ENCODE data around the gene FFAR1. TPM values are rescaled to one million over a fixed set of nuclear protein-coding genes. Genes with fewer than 3 reads are reported as not detected.
"Not testable (repeated sequence)": the region's sequence is repeated elsewhere in the genome, so short reads cannot be mapped to it uniquely, and the experiment has no call there.

The FFAR1 gene
- total RNA-seq, 4 donors from 2014 or later, result 0.32 TPM; not detected in 3

DNA sequence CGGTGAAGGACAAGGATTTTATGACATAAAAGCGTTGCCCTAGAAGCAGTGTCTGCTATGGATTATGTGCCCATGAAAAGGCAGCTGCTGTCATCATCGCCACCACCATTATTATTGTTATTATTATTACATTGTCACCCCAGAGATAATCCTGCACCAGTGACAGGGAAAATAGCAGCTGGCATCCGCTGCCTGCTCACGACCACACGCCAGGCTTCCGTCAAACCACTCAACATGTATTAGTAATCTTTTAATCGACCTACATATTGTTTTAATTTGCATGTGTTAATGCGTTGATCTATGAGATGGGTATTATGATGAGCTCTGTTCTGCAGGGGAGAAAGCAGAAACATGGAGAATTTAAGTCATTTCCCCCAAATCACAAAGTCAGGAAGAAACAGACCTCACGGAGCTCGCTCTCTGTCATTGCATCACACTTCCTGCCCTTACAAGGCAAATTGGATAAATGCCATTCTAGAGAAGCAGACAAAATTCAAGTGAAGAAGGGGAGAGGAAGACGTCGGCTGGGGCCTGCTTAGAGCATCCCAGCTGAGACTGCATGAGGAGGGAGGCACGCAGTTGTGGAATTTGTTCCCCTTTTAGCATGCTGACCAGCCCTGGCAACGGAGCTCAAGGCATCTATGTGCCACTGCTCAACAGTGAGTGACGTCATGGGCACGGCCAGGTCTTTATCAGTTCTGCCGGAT is 10.3 kb downstream of the FFAR1 start, which contains the start of gene FFAR3:
TSS of gene FFAR3 (plus strand) at position 594 of the 707 bp plus-strand sequence. CDS start 431 bp downstream, outside the sequence.
- intact Hi-C loops (cut with DNase I; ENCODE audit: low total_unique reads) (no loop called here), in situ Hi-C loops (cut with MboI; ENCODE audit: low pct_ligation_motif_present in 1 of 4, low pct_unique_long_range_greater_than_20kb in 1 of 4, low sequenced_read_pairs in 3 of 4) (loop anchor here in 3 of 4 donors (10.0 to 25.0 kb wide), 3 partner anchors 104 to 137 kb away; partner anchors contain the start of gene KRTDAP (in 2 of the 3))
- no peaks in the 10 kb centered on the region for H3K9me3 ChIP-seq
- DNase-seq, result no peak
- WGBS, 2 donors (ENCODE audit: low coverage in 1 of 2), result 55 to 75% methylated on average over 4 to 18 of the region's 18 CpGs
- no peaks in the 10 kb centered on the region for H3K36me3 ChIP-seq
- no peaks in the 10 kb centered on the region for H3K4me1 ChIP-seq
- H3K27ac ChIP-seq, result no peak within 1 kb of the TSS
- H3K27me3 ChIP-seq, result no peaks in the 10 kb centered on the region
- TF ChIP-seq, protein P1, sequence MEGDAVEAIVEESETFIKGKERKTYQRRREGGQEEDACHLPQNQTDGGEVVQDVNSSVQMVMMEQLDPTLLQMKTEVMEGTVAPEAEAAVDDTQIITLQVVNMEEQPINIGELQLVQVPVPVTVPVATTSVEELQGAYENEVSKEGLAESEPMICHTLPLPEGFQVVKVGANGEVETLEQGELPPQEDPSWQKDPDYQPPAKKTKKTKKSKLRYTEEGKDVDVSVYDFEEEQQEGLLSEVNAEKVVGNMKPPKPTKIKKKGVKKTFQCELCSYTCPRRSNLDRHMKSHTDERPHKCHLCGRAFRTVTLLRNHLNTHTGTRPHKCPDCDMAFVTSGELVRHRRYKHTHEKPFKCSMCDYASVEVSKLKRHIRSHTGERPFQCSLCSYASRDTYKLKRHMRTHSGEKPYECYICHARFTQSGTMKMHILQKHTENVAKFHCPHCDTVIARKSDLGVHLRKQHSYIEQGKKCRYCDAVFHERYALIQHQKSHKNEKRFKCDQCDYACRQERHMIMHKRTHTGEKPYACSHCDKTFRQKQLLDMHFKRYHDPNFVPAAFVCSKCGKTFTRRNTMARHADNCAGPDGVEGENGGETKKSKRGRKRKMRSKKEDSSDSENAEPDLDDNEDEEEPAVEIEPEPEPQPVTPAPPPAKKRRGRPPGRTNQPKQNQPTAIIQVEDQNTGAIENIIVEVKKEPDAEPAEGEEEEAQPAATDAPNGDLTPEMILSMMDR (IDR thresholded peaks at IDR 0.05), result no peak
- no peak for TF ChIP-seq POLR2AphosphoS5 (IDR thresholded peaks at IDR 0.05)
- no peak for TF ChIP-seq POLR2A (IDR thresholded peaks at IDR 0.05)
- TF ChIP-seq EP300 (IDR thresholded peaks at IDR 0.05; ENCODE audit: low read depth), result no peak
- no peak within 1 kb of the TSS for H3K4me3 ChIP-seq

DNA sequence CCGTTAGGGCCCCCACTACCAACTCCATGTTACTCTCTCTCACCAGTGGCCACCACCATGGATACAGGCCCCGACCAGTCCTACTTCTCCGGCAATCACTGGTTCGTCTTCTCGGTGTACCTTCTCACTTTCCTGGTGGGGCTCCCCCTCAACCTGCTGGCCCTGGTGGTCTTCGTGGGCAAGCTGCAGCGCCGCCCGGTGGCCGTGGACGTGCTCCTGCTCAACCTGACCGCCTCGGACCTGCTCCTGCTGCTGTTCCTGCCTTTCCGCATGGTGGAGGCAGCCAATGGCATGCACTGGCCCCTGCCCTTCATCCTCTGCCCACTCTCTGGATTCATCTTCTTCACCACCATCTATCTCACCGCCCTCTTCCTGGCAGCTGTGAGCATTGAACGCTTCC is 11.1 kb downstream of the FFAR1 start:
- in situ Hi-C loops (cut with MboI; ENCODE audit: low pct_ligation_motif_present in 1 of 4, low pct_unique_long_range_greater_than_20kb in 1 of 4, low sequenced_read_pairs in 3 of 4), result loop anchor here in 3 of 4 donors (10.0 to 25.0 kb wide), 3 partner anchors 103 to 136 kb away; partner anchors contain the start of gene KRTDAP (in 2 of the 3)
- H3K36me3 ChIP-seq; H3K27ac ChIP-seq; H3K9me3 ChIP-seq; intact Hi-C loops (cut with DNase I; ENCODE audit: low total_unique reads); H3K4me1 ChIP-seq; H3K27me3 ChIP-seq; DNase-seq; H3K4me3 ChIP-seq: not testable (repeated sequence)
- WGBS, 2 donors (ENCODE audit: low coverage in 1 of 2), result 78% methylated on average over 12 of the region's 16 CpGs; no CpG with 5 or more reads in 1 of the 2 donors

DNA sequence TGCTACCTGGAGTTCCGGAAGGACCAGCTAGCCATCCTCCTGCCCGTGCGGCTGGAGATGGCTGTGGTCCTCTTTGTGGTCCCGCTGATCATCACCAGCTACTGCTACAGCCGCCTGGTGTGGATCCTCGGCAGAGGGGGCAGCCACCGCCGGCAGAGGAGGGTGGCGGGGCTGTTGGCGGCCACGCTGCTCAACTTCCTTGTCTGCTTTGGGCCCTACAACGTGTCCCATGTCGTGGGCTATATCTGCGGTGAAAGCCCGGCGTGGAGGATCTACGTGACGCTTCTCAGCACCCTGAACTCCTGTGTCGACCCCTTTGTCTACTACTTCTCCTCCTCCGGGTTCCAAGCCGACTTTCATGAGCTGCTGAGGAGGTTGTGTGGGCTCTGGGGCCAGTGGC is 11.7 kb downstream of the FFAR1 start:
- H3K4me3 ChIP-seq; H3K27me3 ChIP-seq; H3K9me3 ChIP-seq; intact Hi-C loops (cut with DNase I; ENCODE audit: low total_unique reads); H3K27ac ChIP-seq; DNase-seq; H3K4me1 ChIP-seq; H3K36me3 ChIP-seq: not testable (repeated sequence)
- in situ Hi-C loops (cut with MboI; ENCODE audit: low pct_ligation_motif_present in 1 of 4, low pct_unique_long_range_greater_than_20kb in 1 of 4, low sequenced_read_pairs in 3 of 4), result loop anchor here in 3 of 4 donors (10.0 to 25.0 kb wide), 3 partner anchors 103 to 135 kb away; partner anchors contain the start of gene KRTDAP (in 2 of the 3)
- 90% methylated on average over 8 of the region's 21 CpGs; no CpG with 5 or more reads in 1 of the 2 donors for WGBS, 2 donors (ENCODE audit: low coverage in 1 of 2)

DNA sequence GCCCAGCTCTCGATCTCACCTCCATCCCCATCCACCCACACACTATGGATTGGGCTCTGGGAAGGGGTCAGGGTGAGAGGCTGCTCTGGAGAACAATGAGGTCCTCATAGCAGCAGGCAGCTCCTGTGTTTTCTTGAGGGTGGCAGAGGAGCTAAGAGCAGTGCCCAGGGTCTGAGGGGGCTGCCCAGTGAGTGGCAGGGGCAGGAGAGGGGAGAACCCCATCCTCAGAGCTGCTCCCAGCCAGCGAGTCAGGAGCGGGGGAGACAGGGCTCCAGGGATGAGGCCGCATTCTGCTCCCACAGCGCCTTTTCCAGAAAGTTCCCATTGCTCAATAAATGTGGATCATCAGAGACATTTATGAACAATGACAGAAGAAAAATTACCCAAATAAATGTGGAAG is 12.4 kb downstream of the FFAR1 start:
- H3K36me3 ChIP-seq; H3K4me3 ChIP-seq; H3K27ac ChIP-seq; DNase-seq; intact Hi-C loops (cut with DNase I; ENCODE audit: low total_unique reads); H3K9me3 ChIP-seq; H3K27me3 ChIP-seq; H3K4me1 ChIP-seq: not testable (repeated sequence)
- WGBS, 2 donors (ENCODE audit: low coverage in 1 of 2), result 67% methylated on average over 2 of the region's 5 CpGs; no CpG with 5 or more reads in 1 of the 2 donors
- in situ Hi-C loops (cut with MboI; ENCODE audit: low pct_ligation_motif_present in 1 of 4, low pct_unique_long_range_greater_than_20kb in 1 of 4, low sequenced_read_pairs in 3 of 4), result loop anchor here in 1 of 4 donors (25.0 kb wide), 1 partner anchor 102 kb away; no protein-coding TSS in a partner anchor

DNA sequence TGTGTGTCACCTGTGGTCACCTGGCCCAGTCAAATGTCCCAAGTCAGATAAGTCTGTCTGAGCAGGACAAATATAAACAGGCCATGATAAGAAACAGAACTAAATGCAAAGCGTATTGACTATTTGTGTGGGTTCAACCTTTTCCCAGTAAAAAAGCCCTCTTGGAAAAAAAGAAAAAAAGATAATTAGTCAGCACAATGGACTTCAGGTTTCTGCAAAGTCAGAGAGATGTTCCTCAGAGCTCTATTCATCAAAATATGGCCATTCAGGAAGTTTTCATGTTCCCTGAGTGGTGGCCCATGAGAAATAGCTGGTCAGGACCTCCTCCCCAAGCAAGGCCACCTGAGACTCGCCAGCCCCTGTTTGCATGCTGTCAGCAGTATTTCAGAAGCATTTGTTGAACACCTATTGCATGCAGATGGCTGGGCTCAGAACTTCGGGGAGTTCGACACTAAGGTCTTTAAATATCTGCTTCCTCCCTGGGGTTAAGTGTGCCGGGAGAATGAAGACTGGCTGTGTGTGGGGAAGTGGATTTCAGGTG is 13.2 kb downstream of the FFAR1 start:
- DNase-seq, result no peak
- TF ChIP-seq POLR2AphosphoS5 (IDR thresholded peaks at IDR 0.05) (no peak), POLR2A (IDR thresholded peaks at IDR 0.05) (no peak), EP300 (IDR thresholded peaks at IDR 0.05; ENCODE audit: low read depth) (no peak)
- TF ChIP-seq, protein P1 (IDR thresholded peaks at IDR 0.05), result no peak
- Histone ChIP-seq H3K4me3 (no peak overlapping the region), H3K27me3 (no peaks in the 10 kb centered on the region), H3K9me3 (no peaks in the 10 kb centered on the region), H3K4me1 (no peaks in the 10 kb centered on the region), H3K27ac (no peak overlapping the region), H3K36me3 (no peaks in the 10 kb centered on the region)
- in situ Hi-C loops (cut with MboI; ENCODE audit: low pct_ligation_motif_present in 1 of 4, low pct_unique_long_range_greater_than_20kb in 1 of 4, low sequenced_read_pairs in 3 of 4), result loop anchor here in 1 of 4 donors (25.0 kb wide), 1 partner anchor 101 kb away; no protein-coding TSS in a partner anchor
- intact Hi-C loops (cut with DNase I; ENCODE audit: low total_unique reads), result no loop called here
- 0 to 55% methylated on average over 1 to 5 of the region's 5 CpGs for WGBS, 2 donors (ENCODE audit: low coverage in 1 of 2)

Data from transverse colon (tissue), 4 donors.